H9 (cell line): Measurements from ENCODE around the gene ACTN4. TPM values are rescaled to one million over a fixed set of nuclear protein-coding genes. Genes with fewer than 3 reads are reported as not detected.

Experiments
- DNase-seq: peaks from one replicate; pipeline ENCODE4 v3.0.0-alpha.2; 2017
- H2AFZ ChIP-seq: one replicate; pipeline ENCODE4 v1.6.1; 2013; ENCODE audit warnings: mild to moderate bottlenecking, low read length, control low read depth, moderate library complexity
- H2AK5ac ChIP-seq: 2 replicates; pipeline ENCODE4 v1.6.1; 2013; ENCODE audit warnings: low read length, control low read depth, mixed read lengths; ENCODE audit not compliant: insufficient read length
- H2BK120ac ChIP-seq: one replicate; pipeline ENCODE4 v1.6.1; 2013; ENCODE audit warnings: low read depth, mild to moderate bottlenecking, low read length, control low read depth, inconsistent platforms; ENCODE audit not compliant: poor library complexity, severe bottlenecking
- H2BK12ac ChIP-seq: 2 replicates; pipeline ENCODE4 v1.6.1; 2013; ENCODE audit warnings: low read length, control low read depth, mixed read lengths, low read depth; ENCODE audit not compliant: insufficient read length
- H2BK15ac ChIP-seq: 2 replicates; pipeline ENCODE4 v1.6.1; 2013; ENCODE audit warnings: low read depth, low read length, control low read depth
- H2BK20ac ChIP-seq: one replicate; pipeline ENCODE4 v1.6.1; 2013; ENCODE audit warnings: low read depth, mild to moderate bottlenecking, low read length, control low read depth, inconsistent platforms; ENCODE audit not compliant: poor library complexity, severe bottlenecking
- H2BK5ac ChIP-seq: 2 replicates; pipeline ENCODE4 v1.6.1; 2013; ENCODE audit warnings: low read length, control low read depth, mixed read lengths; ENCODE audit not compliant: insufficient read length
- H3K14ac ChIP-seq: 2 replicates; pipeline ENCODE4 v1.6.1; 2013; ENCODE audit warnings: low read length, control low read depth; ENCODE audit not compliant: insufficient read depth
- H3K18ac ChIP-seq: 2 replicates; pipeline ENCODE4 v1.6.1; 2013; ENCODE audit warnings: low read depth, mild to moderate bottlenecking, mixed read lengths, low read length, control low read depth; ENCODE audit not compliant: insufficient read length
- H3K23ac ChIP-seq: 2 replicates; pipeline ENCODE4 v1.6.1; 2013; ENCODE audit warnings: low read length, control low read depth, mixed read lengths, low read depth; ENCODE audit not compliant: insufficient read length
- H3K23me2 ChIP-seq: 2 replicates; pipeline ENCODE4 v1.6.1; 2013; ENCODE audit warnings: low read depth, mild to moderate bottlenecking, mixed read lengths, low read length, control low read depth; ENCODE audit not compliant: insufficient read length, poor library complexity, severe bottlenecking
- H3K27ac ChIP-seq: 2 replicates; pipeline ENCODE4 v1.5.1; 2013; ENCODE audit warnings: low read length, control low read depth, mixed read lengths, low read depth; ENCODE audit not compliant: insufficient read length
- H3K27me3 ChIP-seq: 2 replicates; pipeline ENCODE4 v1.6.1; 2013; ENCODE audit warnings: low read length, control low read depth, inconsistent platforms; ENCODE audit not compliant: insufficient read depth
- H3K4ac ChIP-seq: 2 replicates; pipeline ENCODE4 v1.6.1; 2013; ENCODE audit warnings: low read depth, mild to moderate bottlenecking, control low read depth, inconsistent platforms, low read length, moderate library complexity
- H3K4me1 ChIP-seq: 2 replicates; pipeline ENCODE4 v1.6.1; 2013; ENCODE audit warnings: low read length, control low read depth, inconsistent platforms; ENCODE audit not compliant: insufficient read depth
- H3K4me2 ChIP-seq: 2 replicates; pipeline ENCODE4 v1.6.1; 2013; ENCODE audit warnings: low read length, control low read depth, mixed read lengths; ENCODE audit not compliant: insufficient read length, insufficient read depth
- H3K56ac ChIP-seq: 2 replicates; pipeline ENCODE4 v1.6.1; 2013; ENCODE audit warnings: low read depth, mild to moderate bottlenecking, mixed read lengths, low read length, control low read depth; ENCODE audit not compliant: insufficient read length
- H3K79me1 ChIP-seq: 2 replicates; pipeline ENCODE4 v1.6.1; 2013; ENCODE audit warnings: low read depth, mild to moderate bottlenecking, moderate library complexity, low read length, control low read depth, inconsistent platforms; ENCODE audit not compliant: insufficient read depth, poor library complexity, severe bottlenecking
- H3K79me2 ChIP-seq: 2 replicates; pipeline ENCODE4 v1.6.1; 2013; ENCODE audit warnings: low read length, control low read depth, inconsistent platforms; ENCODE audit not compliant: insufficient read depth
- H3K9ac ChIP-seq: 2 replicates; pipeline ENCODE4 v1.6.1; 2013; ENCODE audit warnings: low read length, control low read depth, mixed read lengths; ENCODE audit not compliant: insufficient read length; ENCODE audit errors: extremely low read depth
- H3K9me3 ChIP-seq: one replicate; pipeline ENCODE4 v1.6.1; 2013; ENCODE audit warnings: low read depth, low read length, inconsistent platforms; ENCODE audit not compliant: control insufficient read depth
- H3T11ph ChIP-seq: one replicate; pipeline ENCODE4 v1.6.1; 2013; ENCODE audit warnings: mild to moderate bottlenecking, low read length, control low read depth, inconsistent platforms
- H4K20me1 ChIP-seq: one replicate; pipeline ENCODE4 v1.6.1; 2013; ENCODE audit not compliant: control insufficient read depth, insufficient read length, insufficient read depth
- H4K5ac ChIP-seq: 2 replicates; pipeline ENCODE4 v1.6.1; 2013; ENCODE audit warnings: low read depth, mild to moderate bottlenecking, mixed read lengths, low read length, control low read depth; ENCODE audit not compliant: insufficient read length
- H4K8ac ChIP-seq: replicated peaks from 2 replicates; pipeline ENCODE4 v1.6.1; 2013; ENCODE audit warnings: low read length, control low read depth, mixed read lengths, low read depth; ENCODE audit not compliant: insufficient read length
- H4K91ac ChIP-seq: 2 replicates; pipeline ENCODE4 v1.6.1; 2013; ENCODE audit warnings: low read depth, mild to moderate bottlenecking, moderate library complexity, mixed read lengths, low read length, control low read depth; ENCODE audit not compliant: insufficient read length
- H3K27ac Mint-ChIP-seq, 3 experiments: 2 replicates in 2 of 3; 3 replicates in 1 of 3; pipeline ENCODE4 v1.8.0; 2020 to 2021; ENCODE audit warnings: mixed read lengths in 3 of 3, mild to moderate bottlenecking in 1 of 3, moderate library complexity in 1 of 3
- H3K27me3 Mint-ChIP-seq: 2 replicates; pipeline ENCODE4 v1.8.0; 2021; ENCODE audit warnings: low read depth, mild to moderate bottlenecking, moderate library complexity, mixed read lengths
- H3K36me3 Mint-ChIP-seq, 3 experiments: 2 replicates in 2 of 3; 3 replicates in 1 of 3; pipeline ENCODE4 v1.8.0; 2020 to 2021; ENCODE audit warnings: low read depth in 3 of 3, mixed read lengths in 3 of 3; ENCODE audit not compliant: insufficient read depth in 1 of 3
- H3K4me1 Mint-ChIP-seq, 2 experiments: 2 replicates each; pipeline ENCODE4 v1.8.0; 2020; ENCODE audit warnings: mixed read lengths in 2 of 2
- H3K4me3 Mint-ChIP-seq, 2 experiments: 2 replicates in 1 of 2; 3 replicates in 1 of 2; pipeline ENCODE4 v1.8.0; 2020 to 2021; ENCODE audit warnings: mild to moderate bottlenecking in 2 of 2, mixed read lengths in 2 of 2, moderate library complexity in 1 of 2
- H3K9me3 Mint-ChIP-seq, 2 experiments: 2 replicates in 1 of 2; 3 replicates in 1 of 2; pipeline ENCODE4 v1.8.0; 2020; ENCODE audit warnings: mild to moderate bottlenecking in 2 of 2, mixed read lengths in 2 of 2, moderate library complexity in 1 of 2
- WGBS: extraction: QIAGEN DNeasy Blood & Tissue Kit; methylation state at CpG from one replicate; pipeline ENCODE4 v1.1.7; 2013; ENCODE audit warnings: missing lambda C conversion rate, low lambda C conversion rate, mixed read lengths; ENCODE audit not compliant: insufficient read length; ENCODE audit errors: extremely low coverage; 5-methylcytosine and 5-hydroxymethylcytosine counted together
- total RNA-seq: library from RNA; stranded (reverse); gene quantifications from 2 replicates; pipeline ENCODE4 v1.2.1, GENCODE V29; 2021
- TF ChIP-seq, protein P1 (sequence below): fragments of 200-600 bp; sonication (generic); conservative IDR thresholded peaks from 3 replicates; pipeline ENCODE4 v1.8.0; 2021; ENCODE audit warnings: antibody characterized with exemption, mild to moderate bottlenecking

ACTN4 gene
- total RNA-seq, 1 experiment from 2014 or later = 369 TPM

- H3K79me2 ChIP-seq = peaks cover 37% of the 10 kb centered on the region; the same call in 1 of the 2 replicates
- Mint-ChIP-seq H3K27me3 (no peaks in the 10 kb centered on the region), H3K36me3 (peaks cover 24 to 41% (median 40%) of the 10 kb centered on the region in 3 experiments; a peak in 6 of 7 replicates), H3K9me3 (peaks cover 0 to 4% of the 10 kb centered on the region in 2 experiments; a peak in 3 of 5 replicates), H3K4me3 (no peak overlapping the region), H3K27ac (peak overlapping the region; percentile 17 to 72 (median 70); a peak in 4 of 7 replicates), H3K4me1 (peaks cover 66 to 71% of the 10 kb centered on the region in 2 experiments)
- no peaks in the 10 kb centered on the region for H4K20me1 ChIP-seq
- no peak overlapping the region for H2BK5ac ChIP-seq
- peaks cover 7% of the 10 kb centered on the region; the same call in 1 of the 2 replicates for H3K4me1 ChIP-seq
- no peak overlapping the region for H2AK5ac ChIP-seq
- H3K9ac ChIP-seq = no peak overlapping the region
- no peak overlapping the region for H2BK12ac ChIP-seq
- H2BK15ac ChIP-seq = no peak overlapping the region
- no peak overlapping the region for H3K18ac ChIP-seq
- H3K9me3 ChIP-seq = no peaks in the 10 kb centered on the region
- no peak overlapping the region for H3T11ph ChIP-seq
- no peak for DNase-seq
- TF ChIP-seq, protein P1, sequence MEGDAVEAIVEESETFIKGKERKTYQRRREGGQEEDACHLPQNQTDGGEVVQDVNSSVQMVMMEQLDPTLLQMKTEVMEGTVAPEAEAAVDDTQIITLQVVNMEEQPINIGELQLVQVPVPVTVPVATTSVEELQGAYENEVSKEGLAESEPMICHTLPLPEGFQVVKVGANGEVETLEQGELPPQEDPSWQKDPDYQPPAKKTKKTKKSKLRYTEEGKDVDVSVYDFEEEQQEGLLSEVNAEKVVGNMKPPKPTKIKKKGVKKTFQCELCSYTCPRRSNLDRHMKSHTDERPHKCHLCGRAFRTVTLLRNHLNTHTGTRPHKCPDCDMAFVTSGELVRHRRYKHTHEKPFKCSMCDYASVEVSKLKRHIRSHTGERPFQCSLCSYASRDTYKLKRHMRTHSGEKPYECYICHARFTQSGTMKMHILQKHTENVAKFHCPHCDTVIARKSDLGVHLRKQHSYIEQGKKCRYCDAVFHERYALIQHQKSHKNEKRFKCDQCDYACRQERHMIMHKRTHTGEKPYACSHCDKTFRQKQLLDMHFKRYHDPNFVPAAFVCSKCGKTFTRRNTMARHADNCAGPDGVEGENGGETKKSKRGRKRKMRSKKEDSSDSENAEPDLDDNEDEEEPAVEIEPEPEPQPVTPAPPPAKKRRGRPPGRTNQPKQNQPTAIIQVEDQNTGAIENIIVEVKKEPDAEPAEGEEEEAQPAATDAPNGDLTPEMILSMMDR = no peak
- no peak overlapping the region for H3K27ac ChIP-seq
- WGBS = no CpG with 5 or more reads among the region's 4 CpGs
- no peak overlapping the region for H3K56ac ChIP-seq
- no peak overlapping the region for H3K4ac ChIP-seq
- H3K79me1 ChIP-seq = peaks cover 2% of the 10 kb centered on the region
- H3K14ac ChIP-seq = no peak overlapping the region
- H2AFZ ChIP-seq = no peak overlapping the region
- no peaks in the 10 kb centered on the region for H3K23me2 ChIP-seq
- H4K91ac ChIP-seq = no peak overlapping the region
- H4K8ac ChIP-seq = no peak overlapping the region
- H2BK120ac ChIP-seq = no peak overlapping the region
- H4K5ac ChIP-seq = no peak overlapping the region
- H3K4me2 ChIP-seq = no peak overlapping the region
- no peak overlapping the region for H2BK20ac ChIP-seq
- no peak overlapping the region for H3K23ac ChIP-seq
- no peaks in the 10 kb centered on the region for H3K27me3 ChIP-seq
Measured at GRCh38 chr19:38679839-38680238, 32.4 kb downstream of the ACTN4 start.
